H9 (cell line): ENCODE results near the gene L3MBTL1. TPM values are rescaled to one million over a fixed set of nuclear protein-coding genes. Genes with fewer than 3 reads are reported as not detected.

ENCODE experiments used
- DNase-seq: peaks from one replicate; pipeline ENCODE4 v3.0.0-alpha.2; 2017
- H2AFZ ChIP-seq: one replicate; pipeline ENCODE4 v1.6.1; 2013; ENCODE audit warnings: mild to moderate bottlenecking, low read length, control low read depth, moderate library complexity
- H2AK5ac ChIP-seq: 2 replicates; pipeline ENCODE4 v1.6.1; 2013; ENCODE audit warnings: low read length, control low read depth, mixed read lengths; ENCODE audit not compliant: insufficient read length
- H2BK120ac ChIP-seq: one replicate; pipeline ENCODE4 v1.6.1; 2013; ENCODE audit warnings: low read depth, mild to moderate bottlenecking, low read length, control low read depth, inconsistent platforms; ENCODE audit not compliant: poor library complexity, severe bottlenecking
- H2BK12ac ChIP-seq: 2 replicates; pipeline ENCODE4 v1.6.1; 2013; ENCODE audit warnings: low read length, control low read depth, mixed read lengths, low read depth; ENCODE audit not compliant: insufficient read length
- H2BK15ac ChIP-seq: 2 replicates; pipeline ENCODE4 v1.6.1; 2013; ENCODE audit warnings: low read depth, low read length, control low read depth
- H2BK20ac ChIP-seq: one replicate; pipeline ENCODE4 v1.6.1; 2013; ENCODE audit warnings: low read depth, mild to moderate bottlenecking, low read length, control low read depth, inconsistent platforms; ENCODE audit not compliant: poor library complexity, severe bottlenecking
- H2BK5ac ChIP-seq: 2 replicates; pipeline ENCODE4 v1.6.1; 2013; ENCODE audit warnings: low read length, control low read depth, mixed read lengths; ENCODE audit not compliant: insufficient read length
- H3K14ac ChIP-seq: 2 replicates; pipeline ENCODE4 v1.6.1; 2013; ENCODE audit warnings: low read length, control low read depth; ENCODE audit not compliant: insufficient read depth
- H3K18ac ChIP-seq: 2 replicates; pipeline ENCODE4 v1.6.1; 2013; ENCODE audit warnings: low read depth, mild to moderate bottlenecking, mixed read lengths, low read length, control low read depth; ENCODE audit not compliant: insufficient read length
- H3K23ac ChIP-seq: 2 replicates; pipeline ENCODE4 v1.6.1; 2013; ENCODE audit warnings: low read length, control low read depth, mixed read lengths, low read depth; ENCODE audit not compliant: insufficient read length
- H3K23me2 ChIP-seq: 2 replicates; pipeline ENCODE4 v1.6.1; 2013; ENCODE audit warnings: low read depth, mild to moderate bottlenecking, mixed read lengths, low read length, control low read depth; ENCODE audit not compliant: insufficient read length, poor library complexity, severe bottlenecking
- H3K27ac ChIP-seq: 2 replicates; pipeline ENCODE4 v1.5.1; 2013; ENCODE audit warnings: low read length, control low read depth, mixed read lengths, low read depth; ENCODE audit not compliant: insufficient read length
- H3K27me3 ChIP-seq: 2 replicates; pipeline ENCODE4 v1.6.1; 2013; ENCODE audit warnings: low read length, control low read depth, inconsistent platforms; ENCODE audit not compliant: insufficient read depth
- H3K4ac ChIP-seq: 2 replicates; pipeline ENCODE4 v1.6.1; 2013; ENCODE audit warnings: low read depth, mild to moderate bottlenecking, control low read depth, inconsistent platforms, low read length, moderate library complexity
- H3K4me1 ChIP-seq: 2 replicates; pipeline ENCODE4 v1.6.1; 2013; ENCODE audit warnings: low read length, control low read depth, inconsistent platforms; ENCODE audit not compliant: insufficient read depth
- H3K4me2 ChIP-seq: 2 replicates; pipeline ENCODE4 v1.6.1; 2013; ENCODE audit warnings: low read length, control low read depth, mixed read lengths; ENCODE audit not compliant: insufficient read length, insufficient read depth
- H3K56ac ChIP-seq: 2 replicates; pipeline ENCODE4 v1.6.1; 2013; ENCODE audit warnings: low read depth, mild to moderate bottlenecking, mixed read lengths, low read length, control low read depth; ENCODE audit not compliant: insufficient read length
- H3K79me1 ChIP-seq: 2 replicates; pipeline ENCODE4 v1.6.1; 2013; ENCODE audit warnings: low read depth, mild to moderate bottlenecking, moderate library complexity, low read length, control low read depth, inconsistent platforms; ENCODE audit not compliant: insufficient read depth, poor library complexity, severe bottlenecking
- H3K79me2 ChIP-seq: 2 replicates; pipeline ENCODE4 v1.6.1; 2013; ENCODE audit warnings: low read length, control low read depth, inconsistent platforms; ENCODE audit not compliant: insufficient read depth
- H3K9ac ChIP-seq: 2 replicates; pipeline ENCODE4 v1.6.1; 2013; ENCODE audit warnings: low read length, control low read depth, mixed read lengths; ENCODE audit not compliant: insufficient read length; ENCODE audit errors: extremely low read depth
- H3K9me3 ChIP-seq: one replicate; pipeline ENCODE4 v1.6.1; 2013; ENCODE audit warnings: low read depth, low read length, inconsistent platforms; ENCODE audit not compliant: control insufficient read depth
- H3T11ph ChIP-seq: one replicate; pipeline ENCODE4 v1.6.1; 2013; ENCODE audit warnings: mild to moderate bottlenecking, low read length, control low read depth, inconsistent platforms
- H4K20me1 ChIP-seq: one replicate; pipeline ENCODE4 v1.6.1; 2013; ENCODE audit not compliant: control insufficient read depth, insufficient read length, insufficient read depth
- H4K5ac ChIP-seq: 2 replicates; pipeline ENCODE4 v1.6.1; 2013; ENCODE audit warnings: low read depth, mild to moderate bottlenecking, mixed read lengths, low read length, control low read depth; ENCODE audit not compliant: insufficient read length
- H4K8ac ChIP-seq: replicated peaks from 2 replicates; pipeline ENCODE4 v1.6.1; 2013; ENCODE audit warnings: low read length, control low read depth, mixed read lengths, low read depth; ENCODE audit not compliant: insufficient read length
- H4K91ac ChIP-seq: 2 replicates; pipeline ENCODE4 v1.6.1; 2013; ENCODE audit warnings: low read depth, mild to moderate bottlenecking, moderate library complexity, mixed read lengths, low read length, control low read depth; ENCODE audit not compliant: insufficient read length
- H3K27ac Mint-ChIP-seq, 3 experiments: 2 replicates in 2 of 3; 3 replicates in 1 of 3; pipeline ENCODE4 v1.8.0; 2020 to 2021; ENCODE audit warnings: mixed read lengths in 3 of 3, mild to moderate bottlenecking in 1 of 3, moderate library complexity in 1 of 3
- H3K27me3 Mint-ChIP-seq: 2 replicates; pipeline ENCODE4 v1.8.0; 2021; ENCODE audit warnings: low read depth, mild to moderate bottlenecking, moderate library complexity, mixed read lengths
- H3K36me3 Mint-ChIP-seq, 3 experiments: 2 replicates in 2 of 3; 3 replicates in 1 of 3; pipeline ENCODE4 v1.8.0; 2020 to 2021; ENCODE audit warnings: low read depth in 3 of 3, mixed read lengths in 3 of 3; ENCODE audit not compliant: insufficient read depth in 1 of 3
- H3K4me1 Mint-ChIP-seq, 2 experiments: 2 replicates each; pipeline ENCODE4 v1.8.0; 2020; ENCODE audit warnings: mixed read lengths in 2 of 2
- H3K4me3 Mint-ChIP-seq, 2 experiments: 2 replicates in 1 of 2; 3 replicates in 1 of 2; pipeline ENCODE4 v1.8.0; 2020 to 2021; ENCODE audit warnings: mild to moderate bottlenecking in 2 of 2, mixed read lengths in 2 of 2, moderate library complexity in 1 of 2
- H3K9me3 Mint-ChIP-seq, 2 experiments: 2 replicates in 1 of 2; 3 replicates in 1 of 2; pipeline ENCODE4 v1.8.0; 2020; ENCODE audit warnings: mild to moderate bottlenecking in 2 of 2, mixed read lengths in 2 of 2, moderate library complexity in 1 of 2
- WGBS: extraction: QIAGEN DNeasy Blood & Tissue Kit; methylation state at CpG from one replicate; pipeline ENCODE4 v1.1.7; 2013; ENCODE audit warnings: missing lambda C conversion rate, low lambda C conversion rate, mixed read lengths; ENCODE audit not compliant: insufficient read length; ENCODE audit errors: extremely low coverage; 5-methylcytosine and 5-hydroxymethylcytosine counted together
- total RNA-seq: library from RNA; stranded (reverse); gene quantifications from 2 replicates; pipeline ENCODE4 v1.2.1, GENCODE V29; 2021
- TF ChIP-seq, protein P1 (sequence below): fragments of 200-600 bp; sonication (generic); conservative IDR thresholded peaks from 3 replicates; pipeline ENCODE4 v1.8.0; 2021; ENCODE audit warnings: antibody characterized with exemption, mild to moderate bottlenecking

The L3MBTL1 gene
- total RNA-seq, 1 experiment from 2014 or later = 19.9 TPM

DNA sequence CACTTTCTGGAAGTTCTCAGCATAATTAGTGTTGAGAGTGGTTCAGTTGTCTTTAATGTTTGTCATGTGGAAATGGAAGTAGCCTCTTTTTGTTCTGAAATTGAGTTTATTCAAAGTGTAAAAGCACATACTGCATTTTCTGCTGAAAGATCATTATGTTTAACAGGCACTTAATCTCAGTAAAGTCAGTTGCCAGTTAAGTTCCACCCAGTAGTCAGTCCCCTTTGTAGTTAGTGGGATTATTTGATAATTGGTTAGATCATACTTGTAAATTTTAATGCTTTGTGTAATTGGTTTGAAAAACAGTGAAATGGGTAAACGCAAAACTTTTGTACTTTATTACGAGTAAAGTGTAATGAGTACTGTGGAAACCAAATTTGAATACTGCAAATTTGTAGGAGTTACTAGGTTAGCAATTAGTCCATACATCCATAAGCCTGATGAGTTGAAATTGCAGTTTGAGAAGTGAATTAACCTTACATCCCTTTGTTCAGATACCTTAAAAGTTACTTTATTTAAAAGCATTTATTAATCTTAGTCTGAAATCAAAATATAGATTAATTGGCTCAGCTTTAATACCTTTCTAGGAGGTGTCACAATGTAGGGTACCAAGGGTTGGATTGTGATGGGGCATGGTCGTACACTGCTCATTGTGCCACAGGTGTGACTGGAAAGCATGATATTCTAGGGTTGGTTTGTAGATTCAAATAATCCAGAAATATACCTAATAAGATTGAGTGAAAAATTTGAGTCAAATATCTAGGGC, 45.4 kb upstream of the L3MBTL1 start:
- H3K27ac Mint-ChIP-seq = peak overlapping the region in 2 of 3 experiments; percentile 48 to 68; a peak in 2 of 7 replicates
- no peak overlapping the region for H3K4ac ChIP-seq
- H2BK12ac ChIP-seq = no peak overlapping the region
- no peak for DNase-seq
- no peak overlapping the region for H3K4me3 Mint-ChIP-seq
- no peak overlapping the region for H2BK120ac ChIP-seq
- no peak overlapping the region for H3K4me2 ChIP-seq
- no peaks in the 10 kb centered on the region for H3K23me2 ChIP-seq
- no peaks in the 10 kb centered on the region for H3K9me3 ChIP-seq
- no peak overlapping the region for H2AFZ ChIP-seq
- H3K56ac ChIP-seq = no peak overlapping the region
- TF ChIP-seq, protein P1, sequence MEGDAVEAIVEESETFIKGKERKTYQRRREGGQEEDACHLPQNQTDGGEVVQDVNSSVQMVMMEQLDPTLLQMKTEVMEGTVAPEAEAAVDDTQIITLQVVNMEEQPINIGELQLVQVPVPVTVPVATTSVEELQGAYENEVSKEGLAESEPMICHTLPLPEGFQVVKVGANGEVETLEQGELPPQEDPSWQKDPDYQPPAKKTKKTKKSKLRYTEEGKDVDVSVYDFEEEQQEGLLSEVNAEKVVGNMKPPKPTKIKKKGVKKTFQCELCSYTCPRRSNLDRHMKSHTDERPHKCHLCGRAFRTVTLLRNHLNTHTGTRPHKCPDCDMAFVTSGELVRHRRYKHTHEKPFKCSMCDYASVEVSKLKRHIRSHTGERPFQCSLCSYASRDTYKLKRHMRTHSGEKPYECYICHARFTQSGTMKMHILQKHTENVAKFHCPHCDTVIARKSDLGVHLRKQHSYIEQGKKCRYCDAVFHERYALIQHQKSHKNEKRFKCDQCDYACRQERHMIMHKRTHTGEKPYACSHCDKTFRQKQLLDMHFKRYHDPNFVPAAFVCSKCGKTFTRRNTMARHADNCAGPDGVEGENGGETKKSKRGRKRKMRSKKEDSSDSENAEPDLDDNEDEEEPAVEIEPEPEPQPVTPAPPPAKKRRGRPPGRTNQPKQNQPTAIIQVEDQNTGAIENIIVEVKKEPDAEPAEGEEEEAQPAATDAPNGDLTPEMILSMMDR = no peak
- H2AK5ac ChIP-seq = no peak overlapping the region
- no CpG with 5 or more reads among the region's 3 CpGs for WGBS
- no peak overlapping the region for H3K9ac ChIP-seq
- H3K9me3 Mint-ChIP-seq = no peaks in the 10 kb centered on the region
- H4K5ac ChIP-seq = no peak overlapping the region
- H3K79me2 ChIP-seq = peaks cover 7% of the 10 kb centered on the region; the same call in 1 of the 2 replicates
- H2BK20ac ChIP-seq = no peak overlapping the region
- no peaks in the 10 kb centered on the region for H3K79me1 ChIP-seq
- no peak overlapping the region for H3K27ac ChIP-seq
- H4K91ac ChIP-seq = no peak overlapping the region
- no peak overlapping the region for H2BK15ac ChIP-seq
- no peak overlapping the region for H3K18ac ChIP-seq
- no peaks in the 10 kb centered on the region; the same call in 1 of the 2 replicates for H3K27me3 Mint-ChIP-seq
- peaks cover 6 to 19% of the 10 kb centered on the region in 2 experiments for H3K4me1 Mint-ChIP-seq
- H3K36me3 Mint-ChIP-seq = peaks cover 51 to 80% (median 75%) of the 10 kb centered on the region in 3 experiments
- no peak overlapping the region for H3K14ac ChIP-seq
- H4K20me1 ChIP-seq = no peaks in the 10 kb centered on the region
- no peak overlapping the region for H2BK5ac ChIP-seq
- no peak overlapping the region for H4K8ac ChIP-seq
- 0 out of 2 replicates have a peak, but pooled peaks cover 2% of the 10 kb centered on the region for H3K4me1 ChIP-seq
- H3K27me3 ChIP-seq = no peaks in the 10 kb centered on the region
- H3K23ac ChIP-seq = no peak overlapping the region
- no peak overlapping the region for H3T11ph ChIP-seq
